Endodermal cell (in vitro differentiated cells): Measurements from ENCODE around the gene CDC42BPB. TPM values are rescaled to one million over a fixed set of nuclear protein-coding genes. Genes with fewer than 3 reads are reported as not detected.

ENCODE experiments used
- DNase-seq: peaks from one replicate; pipeline ENCODE4 v3.0.0-alpha.2; 2017
- H3K27ac ChIP-seq: 2 replicates; pipeline ENCODE4 v1.5.1; 2013; ENCODE audit warnings: mild to moderate bottlenecking, low read depth, low read length, moderate library complexity
- H3K27me3 ChIP-seq: 2 replicates; pipeline ENCODE4 v1.6.1; 2013; ENCODE audit warnings: mild to moderate bottlenecking, low read length, moderate library complexity; ENCODE audit not compliant: insufficient read depth, control insufficient read depth, poor library complexity, severe bottlenecking
- H3K36me3 ChIP-seq: 2 replicates; pipeline ENCODE4 v1.7.0; 2013; ENCODE audit warnings: mild to moderate bottlenecking, low read length, moderate library complexity; ENCODE audit not compliant: control insufficient read depth, insufficient read depth
- H3K4me1 ChIP-seq: one replicate; pipeline ENCODE4 v1.7.0; 2013; ENCODE audit warnings: low read length; ENCODE audit not compliant: control insufficient read depth, insufficient read depth
- H3K4me3 ChIP-seq: 2 replicates; pipeline ENCODE4 v1.5.1; 2013; ENCODE audit warnings: mild to moderate bottlenecking, low read length, moderate library complexity
- H3K9ac ChIP-seq: 2 replicates; pipeline ENCODE4 v1.6.1; 2013; ENCODE audit warnings: mild to moderate bottlenecking, low read length, moderate library complexity; ENCODE audit not compliant: poor library complexity, severe bottlenecking; ENCODE audit errors: extremely low read depth
- H3K9me3 ChIP-seq: 2 replicates; pipeline ENCODE4 v1.6.1; 2013; ENCODE audit warnings: mild to moderate bottlenecking, low read length, moderate library complexity; ENCODE audit not compliant: control insufficient read depth
- H3K27ac Mint-ChIP-seq: 2 replicates; pipeline ENCODE4 v1.8.0; 2020; ENCODE audit warnings: mixed read lengths
- H3K27me3 Mint-ChIP-seq: 2 replicates; pipeline ENCODE4 v1.8.0; 2021; ENCODE audit warnings: mild to moderate bottlenecking, mixed read lengths; ENCODE audit not compliant: insufficient read depth
- H3K36me3 Mint-ChIP-seq: 2 replicates; pipeline ENCODE4 v1.8.0; 2020; ENCODE audit warnings: low read depth, mixed read lengths
- H3K4me1 Mint-ChIP-seq: 2 replicates; pipeline ENCODE4 v1.8.0; 2020; ENCODE audit warnings: mixed read lengths
- H3K4me3 Mint-ChIP-seq: 2 replicates; pipeline ENCODE4 v1.8.0; 2020; ENCODE audit warnings: mild to moderate bottlenecking, moderate library complexity, mixed read lengths
- H3K9me3 Mint-ChIP-seq: 2 replicates; pipeline ENCODE4 v1.8.0; 2020; ENCODE audit warnings: mild to moderate bottlenecking, mixed read lengths
- CTCF ChIP-seq: fragments of 200-600 bp; sonication (generic); conservative IDR thresholded peaks from 2 replicates; pipeline ENCODE4 v1.5.0; 2021; ENCODE audit warnings: antibody characterized with exemption, mild to moderate bottlenecking
- WGBS, 2 experiments: methylation state at CpG; one replicate each; pipeline versions ENCODE4 v1.1.5 to v1.1.7; 2013; ENCODE audit warnings: missing lambda C conversion rate in 2 of 2, mixed read lengths in 1 of 2; ENCODE audit not compliant: insufficient coverage in 1 of 2, insufficient read length in 1 of 2; 5-methylcytosine and 5-hydroxymethylcytosine counted together
- total RNA-seq, 2 donors: library from RNA; stranded (reverse); fragmentation: NEBNext Ultra II Directional in 1 of 2; extraction: Animal tissue kit (Norgen Biotek cat#: 25700) in 1 of 2; gene quantifications; 2 replicates in 1 of 2; 3 replicates in 1 of 2; pipeline ENCODE4 v1.2.1, GENCODE V29; 2021

CDC42BPB gene
- total RNA-seq, 2 donors from 2014 or later = 120 to 123 TPM

GRCh38 chr14:103100281-103101121, 43.2 kb upstream of the CDC42BPB start:
- Histone ChIP-seq H3K9ac (no peak overlapping the region), H3K36me3 (no peaks in the 10 kb centered on the region), H3K27ac (no peak overlapping the region), H3K27me3 (peaks cover 26% of the 10 kb centered on the region), H3K4me3 (no peak overlapping the region), H3K9me3 (no peaks in the 10 kb centered on the region), H3K4me1 (peaks cover 8% of the 10 kb centered on the region)
- peaks cover 46% of the 10 kb centered on the region for H3K27me3 Mint-ChIP-seq
- H3K4me1 Mint-ChIP-seq = peaks cover 6% of the 10 kb centered on the region
- no peak overlapping the region for H3K4me3 Mint-ChIP-seq
- peaks cover 3% of the 10 kb centered on the region for H3K9me3 Mint-ChIP-seq
- no peak for TF ChIP-seq CTCF
- H3K36me3 Mint-ChIP-seq = no peaks in the 10 kb centered on the region
- H3K27ac Mint-ChIP-seq = no peak overlapping the region
- DNase-seq = no peak
- WGBS, 2 experiments = 85% methylated on average over 21 to 25 of the region's 25 CpGs

- no peak overlapping the region for H3K9ac ChIP-seq
- H3K27me3 ChIP-seq = peaks cover 25% of the 10 kb centered on the region
- no peaks in the 10 kb centered on the region for H3K36me3 ChIP-seq
- H3K9me3 ChIP-seq = no peaks in the 10 kb centered on the region
- no peak overlapping the region for H3K4me3 Mint-ChIP-seq
- DNase-seq = no peak
- no peak overlapping the region for H3K27ac Mint-ChIP-seq
- peaks cover 3% of the 10 kb centered on the region for H3K9me3 Mint-ChIP-seq
- WGBS, 2 experiments = 87 to 90% methylated on average over 7 to 8 of the region's 8 CpGs
- H3K4me1 ChIP-seq = peaks cover 8% of the 10 kb centered on the region
- no peak overlapping the region for H3K27ac ChIP-seq
- H3K4me3 ChIP-seq = no peak overlapping the region
- no peak for TF ChIP-seq CTCF
- H3K27me3 Mint-ChIP-seq = peaks cover 41% of the 10 kb centered on the region
- H3K36me3 Mint-ChIP-seq = no peaks in the 10 kb centered on the region
- H3K4me1 Mint-ChIP-seq = peaks cover 6% of the 10 kb centered on the region
These were observed 42.5 kb upstream of the CDC42BPB start for GRCh38 chr14:103099733-103100280.

GRCh38 chr14:103099081-103099732, 41.9 kb upstream of the CDC42BPB start:
- no peak overlapping the region for H3K27ac Mint-ChIP-seq
- peaks cover 19% of the 10 kb centered on the region for H3K27me3 ChIP-seq
- no peak overlapping the region for H3K4me3 ChIP-seq
- peak; percentile 69 for DNase-seq
- H3K27ac ChIP-seq = no peak overlapping the region
- H3K36me3 ChIP-seq = no peaks in the 10 kb centered on the region
- peaks cover 3% of the 10 kb centered on the region for H3K9me3 Mint-ChIP-seq
- no peaks in the 10 kb centered on the region for H3K36me3 Mint-ChIP-seq
- H3K4me1 ChIP-seq = peaks cover 8% of the 10 kb centered on the region
- WGBS, 2 experiments = 68 to 77% methylated on average over 6 to 11 of the region's 12 CpGs
- H3K4me3 Mint-ChIP-seq = no peak overlapping the region
- peaks cover 6% of the 10 kb centered on the region for H3K4me1 Mint-ChIP-seq
- H3K9me3 ChIP-seq = no peaks in the 10 kb centered on the region
- peak; percentile 12 for TF ChIP-seq CTCF
- H3K27me3 Mint-ChIP-seq = peaks cover 35% of the 10 kb centered on the region
- H3K9ac ChIP-seq = no peak overlapping the region
